Activated CD8-positive, alpha-beta T cell treated with anti-CD3 and anti-CD28 coated beads, Interleukin-2, amount 10 ng/mL, durations not matched to agents 7 days and 5 days (primary cell): ENCODE data around the gene TESPA1. TPM values are rescaled to one million over a fixed set of nuclear protein-coding genes. Genes with fewer than 3 reads are reported as not detected.
A peak's percentile ranks its signal among the peaks of the same experiment; 100 is the strongest.
"Not testable (repeated sequence)": the region's sequence is repeated elsewhere in the genome, so short reads cannot be mapped to it uniquely, and the experiment has no call there.

ENCODE experiments used
- ATAC-seq: fragments of 150-1000 bp; cut with Tn5 transposase; one replicate; pipeline ENCODE4 v1.10.0; 2021; ENCODE audit warnings: moderate library complexity
- CTCF ChIA-PET: fragments of 350-600 bp; sonication (Branson Sonifier 250); formaldehyde crosslinking; loops from one replicate; lab custom pipeline; 2021; ENCODE audit warnings: antibody characterized with exemption; lab: Charles Lee
- POLR2A ChIA-PET: fragments of 350-600 bp; sonication (Branson Sonifier 250); formaldehyde crosslinking; loops from one replicate; lab custom pipeline; 2021; ENCODE audit warnings: antibody characterized with exemption; lab: Charles Lee
- DNase-seq: peaks from one replicate; pipeline ENCODE4 v3.0.0-alpha.2; 2020
- H3K27ac Mint-ChIP-seq: one replicate; pipeline ENCODE4 v1.8.0; 2021; ENCODE audit warnings: mild to moderate bottlenecking, mixed read lengths
- H3K27me3 Mint-ChIP-seq: one replicate; pipeline ENCODE4 v1.8.0; 2021; ENCODE audit warnings: low read depth, mixed read lengths
- H3K36me3 Mint-ChIP-seq: one replicate; pipeline ENCODE4 v1.8.0; 2021; ENCODE audit warnings: low read depth, mixed read lengths
- H3K4me1 Mint-ChIP-seq: one replicate; pipeline ENCODE4 v1.8.0; 2021; ENCODE audit warnings: low read depth, mixed read lengths
- H3K4me3 Mint-ChIP-seq: one replicate; pipeline ENCODE4 v1.8.0; 2021; ENCODE audit warnings: mild to moderate bottlenecking, mixed read lengths
- H3K9me3 Mint-ChIP-seq: one replicate; pipeline ENCODE4 v1.8.0; 2022; ENCODE audit warnings: mixed read lengths; ENCODE audit not compliant: insufficient read depth
- total RNA-seq, 2 experiments: library from RNA; stranded (reverse); gene quantifications; one replicate each; pipeline ENCODE4 v1.2.3, GENCODE V29; 2021

The TESPA1 gene
- total RNA-seq, 2 experiments from 2014 or later: 81.0 to 84.6 TPM

- Mint-ChIP-seq H3K9me3 (no peaks in the 10 kb centered on the region), H3K27me3 (no peaks in the 10 kb centered on the region), H3K36me3 (no peaks in the 10 kb centered on the region), H3K4me3 (no peak overlapping the region), H3K4me1 (peaks cover 5% of the 10 kb centered on the region), H3K27ac (no peak overlapping the region)
- POLR2A ChIA-PET: no interaction called here
- DNase-seq: no peak
- no peak for ATAC-seq
- CTCF ChIA-PET: interaction anchor here (0.7 to 19.3 kb wide), 6 partner anchors 9 to 659 kb away, joined by 3 to 884 read pairs (median 4); no protein-coding TSS in a partner anchor
Observed at GRCh38 chr12:54997929-54998522, 13.5 kb upstream of the TESPA1 start.

GRCh38 chr12:54996205-54996604 is 11.6 kb upstream of the TESPA1 start:
- Mint-ChIP-seq H3K27ac (no peak overlapping the region), H3K27me3 (no peaks in the 10 kb centered on the region), H3K9me3 (no peaks in the 10 kb centered on the region), H3K4me3 (no peak overlapping the region), H3K36me3 (no peaks in the 10 kb centered on the region), H3K4me1 (peaks cover 15% of the 10 kb centered on the region)
- CTCF ChIA-PET: interaction anchor here (0.8 to 19.3 kb wide), 10 partner anchors 11 to 254 kb away, joined by 3 to 884 read pairs (median 4); partner anchors contain the start of gene TESPA1
- ATAC-seq (no peak), DNase-seq (no peak)
- POLR2A ChIA-PET: interaction anchor here (3.2 kb wide), 1 partner anchor 76 kb away, joined by 7 read pairs; no protein-coding TSS in a partner anchor

GRCh38 chr12:54993181-54993835 is 8.7 kb upstream of the TESPA1 start:
- ATAC-seq: peak; percentile 66
- ChIA-PET POLR2A (interaction anchor here (1.0 to 3.0 kb wide), 5 partner anchors 9 to 81 kb away, joined by 3 to 15 read pairs (median 5); partner anchors contain the start of gene TESPA1), CTCF (interaction anchor here (0.6 to 19.3 kb wide), 49 partner anchors 8 to 291 kb away, joined by 3 to 884 read pairs (median 8); partner anchors contain the start of genes MUCL1 and TESPA1)
- H3K4me1 Mint-ChIP-seq: peaks cover 36% of the 10 kb centered on the region
- H3K36me3 Mint-ChIP-seq: no peaks in the 10 kb centered on the region
- no peaks in the 10 kb centered on the region for H3K27me3 Mint-ChIP-seq
- DNase-seq: peak; percentile 77
- H3K9me3 Mint-ChIP-seq: no peaks in the 10 kb centered on the region
- no peak overlapping the region for H3K4me3 Mint-ChIP-seq
- H3K27ac Mint-ChIP-seq: no peak overlapping the region

- H3K4me1 Mint-ChIP-seq: peaks cover 41% of the 10 kb centered on the region
Observed at GRCh38 chr12:54991991-54992375, 7.4 kb upstream of the TESPA1 start.

GRCh38 chr12:54991161-54991990 is 6.8 kb upstream of the TESPA1 start:
- ChIA-PET POLR2A (interaction anchor here (1.3 to 2.5 kb wide), 3 partner anchors 57 to 738 kb away, joined by 3 to 15 read pairs (median 5); no protein-coding TSS in a partner anchor), CTCF (interaction anchor here (2.0 to 19.3 kb wide), 9 partner anchors 8 to 289 kb away, joined by 8 to 884 read pairs (median 15); partner anchors contain the start of gene TESPA1)
- Mint-ChIP-seq H3K27me3 (no peaks in the 10 kb centered on the region), H3K36me3 (peaks cover 2% of the 10 kb centered on the region), H3K9me3 (no peaks in the 10 kb centered on the region), H3K27ac (peak overlapping the region; percentile 97), H3K4me1 (peaks cover 46% of the 10 kb centered on the region), H3K4me3 (peak overlapping the region; percentile 86)
- peak; percentile 78 for ATAC-seq
- peak; percentile 66 for DNase-seq

More at GRCh38 chr12:54991991-54992375, 7.4 kb upstream of the TESPA1 start:
- ATAC-seq (peak; percentile 26), DNase-seq (no peak)
- H3K9me3 Mint-ChIP-seq: no peaks in the 10 kb centered on the region
- H3K27me3 Mint-ChIP-seq: no peaks in the 10 kb centered on the region
- peaks cover 2% of the 10 kb centered on the region for H3K36me3 Mint-ChIP-seq
- H3K4me3 Mint-ChIP-seq: peak overlapping the region; percentile 86
- ChIA-PET POLR2A (interaction anchor here (1.3 to 3.0 kb wide), 4 partner anchors 8 to 738 kb away, joined by 3 to 15 read pairs (median 10); partner anchors contain the start of gene TESPA1), CTCF (interaction anchor here (0.8 to 19.3 kb wide), 24 partner anchors 8 to 290 kb away, joined by 3 to 884 read pairs (median 12); partner anchors contain the start of genes MUCL1 and TESPA1)
- peak overlapping the region; percentile 64 for H3K27ac Mint-ChIP-seq

- H3K36me3 Mint-ChIP-seq: peaks cover 2% of the 10 kb centered on the region
- ATAC-seq: no peak
- no peak for DNase-seq
- no peak overlapping the region for H3K4me3 Mint-ChIP-seq
- H3K27me3 Mint-ChIP-seq: no peaks in the 10 kb centered on the region
- H3K4me1 Mint-ChIP-seq: peaks cover 59% of the 10 kb centered on the region
- ChIA-PET POLR2A (interaction anchor here (0.7 kb wide), 1 partner anchor 10 kb away, joined by 3 read pairs; no protein-coding TSS in a partner anchor), CTCF (interaction anchor here (1.0 to 1.2 kb wide), 3 partner anchors 31 to 230 kb away, joined by 3 to 10 read pairs (median 6); no protein-coding TSS in a partner anchor)
- H3K27ac Mint-ChIP-seq: peak overlapping the region; percentile 40
- H3K9me3 Mint-ChIP-seq: no peaks in the 10 kb centered on the region
Observed at GRCh38 chr12:54989829-54990228, 5.3 kb upstream of the TESPA1 start.

- no peak overlapping the region for H3K4me3 Mint-ChIP-seq
- no peak for ATAC-seq
Observed at GRCh38 chr12:54988402-54989054, 4.0 kb upstream of the TESPA1 start.

GRCh38 chr12:54987611-54988231 is 3.2 kb upstream of the TESPA1 start:
- CTCF ChIA-PET: interaction anchor here (1.7 to 7.6 kb wide), 2 partner anchors 82 to 239 kb away, joined by 11 to 117 read pairs; no protein-coding TSS in a partner anchor
- DNase-seq (no peak), ATAC-seq (no peak)
- Mint-ChIP-seq H3K4me3 (no peak overlapping the region), H3K27me3 (no peaks in the 10 kb centered on the region), H3K36me3 (peaks cover 18% of the 10 kb centered on the region), H3K27ac (no peak overlapping the region), H3K4me1 (peaks cover 63% of the 10 kb centered on the region), H3K9me3 (no peaks in the 10 kb centered on the region)
- POLR2A ChIA-PET: no interaction called here

More at GRCh38 chr12:54988402-54989054, 4.0 kb upstream of the TESPA1 start:
- H3K27ac Mint-ChIP-seq: peak overlapping the region; percentile 18
- H3K36me3 Mint-ChIP-seq: peaks cover 10% of the 10 kb centered on the region
- H3K9me3 Mint-ChIP-seq: no peaks in the 10 kb centered on the region
- ChIA-PET POLR2A (no interaction called here), CTCF (interaction anchor here (1.7 to 7.6 kb wide), 2 partner anchors 81 to 239 kb away, joined by 11 to 117 read pairs; no protein-coding TSS in a partner anchor)
- H3K27me3 Mint-ChIP-seq: no peaks in the 10 kb centered on the region
- H3K4me1 Mint-ChIP-seq: peaks cover 61% of the 10 kb centered on the region
- DNase-seq: no peak

- H3K27ac Mint-ChIP-seq, ATAC-seq, H3K9me3 Mint-ChIP-seq, POLR2A ChIA-PET, H3K27me3 Mint-ChIP-seq, DNase-seq, H3K4me3 Mint-ChIP-seq: not testable (repeated sequence)
- Mint-ChIP-seq H3K4me1 (peaks cover 67% of the 10 kb centered on the region), H3K36me3 (peaks cover 28% of the 10 kb centered on the region)
- CTCF ChIA-PET: interaction anchor here (0.8 to 7.6 kb wide), 6 partner anchors 11 to 262 kb away, joined by 3 to 117 read pairs (median 24); no protein-coding TSS in a partner anchor
Observed at GRCh38 chr12:54986773-54987172, 2.2 kb upstream of the TESPA1 start.

GRCh38 chr12:54983536-54984101 is 943 bp downstream of the TESPA1 start:
- peaks cover 55% of the 10 kb centered on the region for H3K36me3 Mint-ChIP-seq
- H3K9me3 Mint-ChIP-seq: no peaks in the 10 kb centered on the region
- peaks cover 70% of the 10 kb centered on the region for H3K4me1 Mint-ChIP-seq
- ATAC-seq (peak; percentile 24), DNase-seq (peak; percentile 36)
- no peaks in the 10 kb centered on the region for H3K27me3 Mint-ChIP-seq
- POLR2A ChIA-PET: interaction anchor here (2.1 to 2.5 kb wide), 2 partner anchors 10 kb away, joined by 9 to 15 read pairs; no protein-coding TSS in a partner anchor
- H3K27ac Mint-ChIP-seq: peak overlapping the region; percentile 86
- H3K4me3 Mint-ChIP-seq: peak overlapping the region; percentile 91
- CTCF ChIA-PET: interaction anchor here (0.7 to 7.6 kb wide), 10 partner anchors 8 to 281 kb away, joined by 3 to 117 read pairs (median 12); partner anchors contain the start of gene MUCL1
